ENCODE measurements around the gene COL4A1. TPM values are rescaled to one million over a fixed set of nuclear protein-coding genes. Genes with fewer than 3 reads are reported as not detected.

Gene COL4A1
- polyA plus RNA-seq, 1 of the 3 experiments (the other 2 are of a cell fraction): 30.3 TPM

DNA sequence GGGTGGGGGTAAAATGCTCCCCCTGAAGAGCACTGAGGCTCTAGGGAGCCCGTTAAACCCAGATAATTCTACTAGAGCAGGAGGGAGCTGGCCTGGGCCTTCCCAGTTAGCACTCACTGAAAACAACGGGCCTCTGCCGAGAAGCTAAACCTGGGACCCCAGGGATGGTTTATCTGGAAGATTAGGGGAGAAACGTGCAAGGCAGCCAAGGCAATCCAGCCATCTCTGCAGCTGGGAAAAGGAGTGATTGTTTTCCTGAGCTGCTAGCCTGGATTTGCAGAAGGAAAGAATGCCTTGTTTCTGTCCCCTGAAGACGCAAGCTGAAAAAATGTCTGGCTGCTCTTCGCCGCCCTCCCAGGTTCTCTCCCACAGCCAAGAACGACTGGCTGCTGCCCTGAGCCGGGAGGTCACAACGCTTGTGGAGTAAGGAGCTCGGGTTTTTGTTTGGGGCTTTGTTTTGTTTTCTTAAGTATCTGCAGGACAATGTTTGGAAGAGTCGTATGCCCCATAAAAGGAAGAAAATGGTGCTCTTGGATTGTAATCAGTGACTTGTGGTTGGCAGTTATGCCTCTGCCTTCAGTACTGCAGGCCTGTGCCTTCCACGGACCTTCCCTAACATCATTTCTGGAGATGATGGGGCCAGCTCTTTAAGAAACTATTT, 31.6 kb upstream of the COL4A1 start:
- 80% methylated on average over 11 of the region's 13 CpGs for WGBS (ENCODE audit: low lambda C conversion rate)
- no peak overlapping the region for H3K4me2 ChIP-seq
- no peaks in the 10 kb centered on the region for H3K9me3 ChIP-seq
- POLR2A ChIA-PET: no interaction called here
- TF ChIP-seq MEF2A (IDR thresholded peaks at IDR 0.05; ENCODE audit: borderline replicate concordance, low read depth) (no peak), RCOR1 (IDR thresholded peaks at IDR 0.05; ENCODE audit: low read length) (no peak), TCF12 (IDR thresholded peaks at IDR 0.05) (no peak), JUND (IDR thresholded peaks at IDR 0.05) (no peak), YY1 (IDR thresholded peaks at IDR 0.05; ENCODE audit: low read depth) (no peak)
- peaks cover under 1% of the 10 kb centered on the region for H3F3A ChIP-seq (replicated peaks; ENCODE audit: insufficient read depth)
- H3K27ac ChIP-seq (ENCODE audit: low read depth in 2 of 2, low read length in 1 of 2): no peak overlapping the region; a peak in 1 of 4 replicates
- H3K4me3 ChIP-seq (ENCODE audit: low read depth in 2 of 2, low read length in 1 of 2): no peak overlapping the region
- H3K4me1 ChIP-seq (ENCODE audit: control insufficient read depth in 1 of 2, insufficient read depth in 2 of 2, low read depth in 1 of 2, low read length in 1 of 2): peaks cover 0 to 42% of the 10 kb centered on the region in 2 experiments; a peak in 3 of 4 replicates
- peaks cover 97% of the 10 kb centered on the region for H3K79me2 ChIP-seq (ENCODE audit: insufficient read depth)
- CTCF ChIA-PET: interaction anchor here (1.1 kb wide), 1 partner anchor 13 kb away, joined by 3 read pairs; no protein-coding TSS in a partner anchor
- no peak overlapping the region for H2AFZ ChIP-seq (ENCODE audit: low read depth)
- no peaks in the 10 kb centered on the region for H3K9me2 ChIP-seq
- H3K9ac ChIP-seq: no peak overlapping the region
- H4K20me1 ChIP-seq (ENCODE audit: insufficient read depth): no peaks in the 10 kb centered on the region
- H3K27me3 ChIP-seq (ENCODE audit: insufficient read depth): no peaks in the 10 kb centered on the region
- no peak for DNase-seq
- peaks cover 0 to 6% of the 10 kb centered on the region in 2 experiments for H3K36me3 ChIP-seq (replicated peaks in 1 of 2; ENCODE audit: control insufficient read depth in 1 of 2, insufficient read depth in 2 of 2, low read length in 1 of 2)

DNA sequence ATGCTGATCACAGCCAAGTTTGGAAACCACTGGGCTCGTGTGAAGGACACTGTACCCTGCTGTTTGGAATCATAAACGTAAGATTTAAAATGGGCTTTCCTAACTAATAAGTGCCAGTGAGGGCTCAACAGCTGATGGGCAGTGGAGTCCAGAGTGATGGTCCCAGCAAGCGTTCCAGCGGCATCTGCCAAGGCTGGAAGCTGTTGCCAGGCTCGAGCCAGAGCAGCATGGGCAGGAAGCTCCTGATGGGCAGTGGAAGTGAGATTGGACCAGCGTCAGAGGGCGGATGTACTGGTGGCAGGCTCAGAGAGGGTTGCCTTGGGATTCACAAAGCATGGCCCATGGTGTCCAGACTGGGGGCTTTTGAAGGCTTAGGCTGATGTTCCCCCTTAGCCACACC, 30.3 kb upstream of the COL4A1 start:
- H3K4me1 ChIP-seq (ENCODE audit: control insufficient read depth in 1 of 2, insufficient read depth in 2 of 2, low read depth in 1 of 2, low read length in 1 of 2): peaks cover 0 to 37% of the 10 kb centered on the region in 2 experiments; a peak in 3 of 4 replicates
- WGBS (ENCODE audit: low lambda C conversion rate): 92% methylated on average over 4 of the region's 7 CpGs
- no peak overlapping the region for H2AFZ ChIP-seq (ENCODE audit: low read depth)
- H3K27ac ChIP-seq (ENCODE audit: low read depth in 2 of 2, low read length in 1 of 2): no peak overlapping the region; a peak in 1 of 4 replicates
- no peaks in the 10 kb centered on the region for H3K9me3 ChIP-seq
- H3K79me2 ChIP-seq (ENCODE audit: insufficient read depth): peaks cover 97% of the 10 kb centered on the region
- H3K9me2 ChIP-seq: no peaks in the 10 kb centered on the region
- peaks cover 0 to 5% of the 10 kb centered on the region in 2 experiments for H3K36me3 ChIP-seq (replicated peaks in 1 of 2; ENCODE audit: control insufficient read depth in 1 of 2, insufficient read depth in 2 of 2, low read length in 1 of 2)
- H3K9ac ChIP-seq: no peak overlapping the region
- CTCF ChIA-PET: interaction anchor here (1.3 kb wide), 1 partner anchor 75 kb away, joined by 3 read pairs; no protein-coding TSS in a partner anchor
- H3F3A ChIP-seq (replicated peaks; ENCODE audit: insufficient read depth): no peaks in the 10 kb centered on the region
- H3K4me3 ChIP-seq (ENCODE audit: low read depth in 2 of 2, low read length in 1 of 2): no peak overlapping the region
- no peaks in the 10 kb centered on the region for H3K27me3 ChIP-seq (ENCODE audit: insufficient read depth)
- H4K20me1 ChIP-seq (ENCODE audit: insufficient read depth): no peaks in the 10 kb centered on the region
- TF ChIP-seq, protein P1, sequence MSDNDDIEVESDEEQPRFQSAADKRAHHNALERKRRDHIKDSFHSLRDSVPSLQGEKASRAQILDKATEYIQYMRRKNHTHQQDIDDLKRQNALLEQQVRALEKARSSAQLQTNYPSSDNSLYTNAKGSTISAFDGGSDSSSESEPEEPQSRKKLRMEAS (IDR thresholded peaks at IDR 0.05; ENCODE audit: low read depth): no peak
- TF ChIP-seq USF1 (IDR thresholded peaks at IDR 0.05; ENCODE audit: borderline replicate concordance, low read depth) (no peak), RXRA (IDR thresholded peaks at IDR 0.05; ENCODE audit: borderline replicate concordance, low read depth) (no peak), RFX5 (IDR thresholded peaks at IDR 0.05; ENCODE audit: low read length) (no peak), JUND (IDR thresholded peaks at IDR 0.05) (no peak), CHD2 (IDR thresholded peaks at IDR 0.05; ENCODE audit: low read length, partially characterized antibody) (no peak), REST (IDR thresholded peaks at IDR 0.05; ENCODE audit: low read depth, low read length) (no peak), FOXJ3 (CRISPR knock-in tag; IDR thresholded peaks at IDR 0.05) (no peak), TAF1 (IDR thresholded peaks at IDR 0.05; ENCODE audit: borderline replicate concordance, low read depth, low read length) (no peak), NRF1 (IDR thresholded peaks at IDR 0.05; ENCODE audit: low read depth, low read length) (no peak), EP300 (IDR thresholded peaks at IDR 0.05; ENCODE audit: borderline replicate concordance in 1 of 2, low read depth in 1 of 2, low read length in 1 of 2) (no peak), SMC3 (IDR thresholded peaks at IDR 0.05; ENCODE audit: low read depth, low read length) (no peak)
- TF ChIP-seq, protein P2, sequence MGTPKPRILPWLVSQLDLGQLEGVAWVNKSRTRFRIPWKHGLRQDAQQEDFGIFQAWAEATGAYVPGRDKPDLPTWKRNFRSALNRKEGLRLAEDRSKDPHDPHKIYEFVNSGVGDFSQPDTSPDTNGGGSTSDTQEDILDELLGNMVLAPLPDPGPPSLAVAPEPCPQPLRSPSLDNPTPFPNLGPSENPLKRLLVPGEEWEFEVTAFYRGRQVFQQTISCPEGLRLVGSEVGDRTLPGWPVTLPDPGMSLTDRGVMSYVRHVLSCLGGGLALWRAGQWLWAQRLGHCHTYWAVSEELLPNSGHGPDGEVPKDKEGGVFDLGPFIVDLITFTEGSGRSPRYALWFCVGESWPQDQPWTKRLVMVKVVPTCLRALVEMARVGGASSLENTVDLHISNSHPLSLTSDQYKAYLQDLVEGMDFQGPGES (IDR thresholded peaks at IDR 0.05; ENCODE audit: low read depth, low read length): no peak
- no peak overlapping the region for H3K4me2 ChIP-seq
- DNase-seq: no peak
- POLR2A ChIA-PET: no interaction called here
